ENCODE results near the gene OR7G1. TPM values are rescaled to one million over a fixed set of nuclear protein-coding genes. Genes with fewer than 3 reads are reported as not detected.

The OR7G1 gene
- polyA plus RNA-seq, 1 donor (not counting 4 experiments of a cell fraction or from before 2014, with no cell fraction given) = not detected

- no peaks in the 10 kb centered on the region for H4K20me1 ChIP-seq (ENCODE audit: control insufficient read depth, extremely low read depth, insufficient read depth, low read length)
- H3K4me1 ChIP-seq (ENCODE audit: control insufficient read depth, extremely low read depth, insufficient read depth, low read length) = peaks cover 2% of the 10 kb centered on the region
- peaks cover 3 to 18% of the 10 kb centered on the region in 2 experiments for H3K36me3 ChIP-seq (ENCODE audit: control insufficient read depth in 2 of 2, extremely low read depth in 1 of 2, insufficient read depth in 2 of 2, low read length in 2 of 2)
- H3K4me3 ChIP-seq (ENCODE audit: control insufficient read depth in 2 of 3, extremely low read depth in 1 of 3, insufficient read depth in 2 of 3, low read depth in 1 of 3, low read length in 3 of 3) = no peak overlapping the region
- TF ChIP-seq CTCF (optimal IDR thresholded peaks at IDR 0.05 in 1 of 3, IDR thresholded peaks at IDR 0.05 in 1 of 3, conservative IDR thresholded peaks at IDR 0.05 in 1 of 3; ENCODE audit: extremely low read depth in 1 of 3, insufficient read depth in 2 of 3, low read length in 3 of 3) = no peak
- TF ChIP-seq EZH2 (IDR thresholded peaks at IDR 0.05; ENCODE audit: low read length) = no peak
- H3K9me3 ChIP-seq (ENCODE audit: control insufficient read depth, low read depth, low read length) = peaks cover 12% of the 10 kb centered on the region
- H3K27ac ChIP-seq (ENCODE audit: control insufficient read depth, insufficient read depth, low read length) = no peak overlapping the region
- H3K9ac ChIP-seq (ENCODE audit: control insufficient read depth, extremely low read depth, insufficient read depth, low read length) = no peak overlapping the region
- H2AFZ ChIP-seq (ENCODE audit: control insufficient read depth, low read length) = no peak overlapping the region
- no peaks in the 10 kb centered on the region for H3K27me3 ChIP-seq (ENCODE audit: control insufficient read depth, extremely low read depth, insufficient read depth, low read length)
- no peak overlapping the region for H3K4me2 ChIP-seq (ENCODE audit: control insufficient read depth, extremely low read depth, insufficient read depth, low read depth, low read length)
- FAIRE-seq = no peak
- dilution Hi-C loops (cut with MboI; ENCODE audit: extremely low pct_ligation_motif_present, low sequenced_read_pairs) = no loop called here
- H3K79me2 ChIP-seq (ENCODE audit: control insufficient read depth, insufficient read depth, low read length) = peaks cover 96% of the 10 kb centered on the region
- no peak for DNase-seq (ENCODE audit: low read depth, low spot score)
- H3K9me1 ChIP-seq (ENCODE audit: control insufficient read depth, extremely low read depth, insufficient read depth, low read length) = no peaks in the 10 kb centered on the region
These were observed 31.3 kb upstream of the OR7G1 start for GRCh38 chr19:9146882-9147281.

- peaks cover 10% of the 10 kb centered on the region for H3K9me3 ChIP-seq (ENCODE audit: control insufficient read depth, low read depth, low read length)
These were observed 29.4 kb upstream of the OR7G1 start for GRCh38 chr19:9144920-9145319.

More at GRCh38 chr19:9144920-9145319, 29.4 kb upstream of the OR7G1 start:
- Histone ChIP-seq H3K4me2 (ENCODE audit: control insufficient read depth, extremely low read depth, insufficient read depth, low read depth, low read length) (no peak overlapping the region), H4K20me1 (ENCODE audit: control insufficient read depth, extremely low read depth, insufficient read depth, low read length) (no peaks in the 10 kb centered on the region), H3K9me1 (ENCODE audit: control insufficient read depth, extremely low read depth, insufficient read depth, low read length) (no peaks in the 10 kb centered on the region), H3K4me1 (ENCODE audit: control insufficient read depth, extremely low read depth, insufficient read depth, low read length) (peaks cover under 1% of the 10 kb centered on the region), H3K79me2 (ENCODE audit: control insufficient read depth, insufficient read depth, low read length) (peaks cover 96% of the 10 kb centered on the region), H3K36me3 (ENCODE audit: control insufficient read depth in 2 of 2, extremely low read depth in 1 of 2, insufficient read depth in 2 of 2, low read length in 2 of 2) (peaks cover 3 to 19% of the 10 kb centered on the region in 2 experiments), H3K27ac (ENCODE audit: control insufficient read depth, insufficient read depth, low read length) (no peak overlapping the region), H2AFZ (ENCODE audit: control insufficient read depth, low read length) (no peak overlapping the region), H3K4me3 (ENCODE audit: control insufficient read depth in 2 of 3, extremely low read depth in 1 of 3, insufficient read depth in 2 of 3, low read depth in 1 of 3, low read length in 3 of 3) (no peak overlapping the region), H3K27me3 (ENCODE audit: control insufficient read depth, extremely low read depth, insufficient read depth, low read length) (no peaks in the 10 kb centered on the region), H3K9ac (ENCODE audit: control insufficient read depth, extremely low read depth, insufficient read depth, low read length) (no peak overlapping the region)
- dilution Hi-C loops (cut with MboI; ENCODE audit: extremely low pct_ligation_motif_present, low sequenced_read_pairs) = no loop called here
- FAIRE-seq (no peak), DNase-seq (ENCODE audit: low read depth, low spot score) (no peak)
- TF ChIP-seq CTCF (optimal IDR thresholded peaks at IDR 0.05 in 1 of 3, IDR thresholded peaks at IDR 0.05 in 1 of 3, conservative IDR thresholded peaks at IDR 0.05 in 1 of 3; ENCODE audit: extremely low read depth in 1 of 3, insufficient read depth in 2 of 3, low read length in 3 of 3) (no peak), EZH2 (IDR thresholded peaks at IDR 0.05; ENCODE audit: low read length) (no peak)
